Heart left ventricle (tissue), 16 donors: ENCODE results near the gene NEDD4L. TPM values are rescaled to one million over a fixed set of nuclear protein-coding genes. Genes with fewer than 3 reads are reported as not detected.

Experiments
- ATAC-seq, 4 donors: fragments of 200-7000 bp; cut with Tn5 transposase; one replicate each; pipeline ENCODE4 v1.9.1; 2020 to 2022; ENCODE audit warnings: moderate library complexity in 4 of 4, mild to moderate bottlenecking in 3 of 4, moderate number of reproducible peaks in 1 of 4
- DNase-seq, 5 donors: peaks; one replicate each; pipeline ENCODE4 v3.0.0-alpha.2; 2020
- H3K27ac ChIP-seq, 12 donors: fragments of 200-600 bp; sonication (generic) in 4 of 12; one replicate each; pipeline versions ENCODE4 v1.5.0 to v1.8.0; 2016 to 2022; ENCODE audit warnings: mild to moderate bottlenecking in 2 of 12
- H3K27me3 ChIP-seq, 9 donors: fragments of 200-600 bp; sonication (generic) in 2 of 9; one replicate each; pipeline versions ENCODE4 v1.5.1 to v1.8.0; 2016 to 2022; ENCODE audit warnings: mild to moderate bottlenecking in 3 of 9
- H3K36me3 ChIP-seq, 9 donors: fragments of 200-600 bp; sonication (generic) in 2 of 9; one replicate each; pipeline versions ENCODE4 v1.5.0 to v1.8.0; 2018 to 2022; ENCODE audit warnings: mild to moderate bottlenecking in 2 of 9
- H3K4me1 ChIP-seq, 12 donors: fragments of 200-600 bp; sonication (generic) in 4 of 12; one replicate each; pipeline versions ENCODE4 v1.5.0 to v1.8.0; 2016 to 2022; ENCODE audit warnings: mild to moderate bottlenecking in 3 of 12
- H3K4me3 ChIP-seq, 12 donors: fragments of 200-600 bp; sonication (generic) in 4 of 12; one replicate each; pipeline versions ENCODE4 v1.5.0 to v1.8.0; 2017 to 2022; ENCODE audit warnings: mild to moderate bottlenecking in 9 of 12, moderate library complexity in 4 of 12
- H3K9me3 ChIP-seq, 12 donors: fragments of 200-600 bp; sonication (generic) in 4 of 12; one replicate each; pipeline versions ENCODE4 v1.5.0 to v1.8.0; 2016 to 2022; ENCODE audit warnings: mild to moderate bottlenecking in 1 of 12
- POLR2A ChIP-seq, 2 donors: fragments of 450-650 bp; IDR thresholded peaks; one replicate each; pipeline ENCODE4 v1.6.1; 2017; ENCODE audit warnings: antibody characterized with exemption in 2 of 2, mild to moderate bottlenecking in 2 of 2, moderate library complexity in 2 of 2
- WGBS, 4 donors: extraction: QIAGEN DNeasy Blood & Tissue Kit in 2 of 4; methylation state at CpG; one replicate each; pipeline versions ENCODE4 v1.1.5 to v1.1.7; 2013 to 2018; 5-methylcytosine and 5-hydroxymethylcytosine counted together
- intact Hi-C, 10 donors: fragments of 100-400 bp; cut with DNase I; formaldehyde crosslinking; loops; one replicate each; pipeline versions ENCODE4 v1.11.1 to v1.14.2; 2022
- polyA plus RNA-seq, 2 donors: library from polyadenylated mRNA; stranded (reverse); fragments of 200-250 nt; gene quantifications; one replicate each; pipeline ENCODE4 v1.2.3, GENCODE V29; 2013
- total RNA-seq, 9 donors: library from RNA; depleted of rRNA in 2 of 9; stranded (reverse); fragments of >200 nt in 2 of 9; fragmentation: NEBNext Ultra II Directional in 3 of 9; extraction: Animal tissue kit (Norgen Biotek cat#: 25700) in 3 of 9; gene quantifications; one replicate each; pipeline versions ENCODE4 v1.1.0 to v1.2.4, GENCODE V29; 2016 to 2023
- TF ChIP-seq, protein P1 (sequence below), 12 donors: fragments of 200-600 bp; sonication (generic) in 4 of 12; IDR thresholded peaks; one replicate each; pipeline versions ENCODE4 v1.5.0 to v1.8.0; 2018 to 2022; ENCODE audit warnings: antibody characterized with exemption in 12 of 12, mild to moderate bottlenecking in 5 of 12
- donor health status: ischemic (EF 13 %, LVEDD 7.1; RV severe dilation, severe dysfunction).
- donor health status: healthy with polysubstance abuse.
- donor health status: DM: no; HTN: yes; CAD: no.
- donor health status: DM: no; HTN: no; CAD: no.
- donor health status: ischemic (EF 25% LVEDD 6.9; RV normal size, moderate dysfunction).
- donor health status: ischemic (EF 25% LVEDD 5.7; RV mildly dilated, moderate dysfunction).
- donor health status: healthy.
- donor health status: DM: yes; HTN: yes; CAD: no.
- donor health status: ischemic (EF 35%, LVEDD 5.7; RV mildly dilated, moderate dysfunction).
- donor health status: nonischemic (EF 11% LVEDD 7.7; RV severe dilation, severe dysfunction).
- donor health status: DM: yes; HTN: yes; CAD: no.
- donor health status: PGD.
- donor health status: ischemic (EF 29% LVEDD 5.4; RV normal size, mild dysfunction).
- donor health status: nonischemic (EF 23%, LVEDD 6.1; RV moderate dilation, normal function).

The NEDD4L gene
- total and polyA plus RNA-seq, 11 donors: 14.7 to 64.1 (median 51.7) TPM

DNA sequence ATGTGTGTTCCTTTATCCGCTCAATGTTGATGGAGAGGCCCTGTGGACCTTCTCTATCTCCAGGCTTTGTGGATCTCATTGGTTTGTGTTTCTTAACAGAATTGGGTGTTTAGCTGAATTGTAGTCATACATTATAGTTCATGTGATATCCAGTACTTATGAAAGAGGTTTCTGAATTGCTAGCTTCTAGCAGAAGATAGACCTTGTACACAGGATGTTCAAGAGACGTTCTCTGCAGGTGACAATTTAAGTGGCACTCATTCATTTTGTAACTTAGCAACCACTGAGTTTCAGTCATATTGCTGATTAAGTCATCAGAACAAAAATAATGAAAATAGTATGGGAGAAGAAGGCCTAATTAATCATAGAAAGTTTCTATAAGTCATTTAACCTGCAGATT lies 305.6 kb downstream of the NEDD4L start:
- H3K27me3 ChIP-seq: no peaks in the 10 kb centered on the region
- H3K4me1 ChIP-seq: peaks cover 0 to 11% (median 0%) of the 10 kb centered on the region in 12 donors
- peaks cover 0 to 54% (median 17%) of the 10 kb centered on the region in 9 donors for H3K36me3 ChIP-seq
- no peak for ATAC-seq
- no peaks in the 10 kb centered on the region for H3K9me3 ChIP-seq
- no peak for DNase-seq
- no peak for TF ChIP-seq POLR2A (IDR thresholded peaks at IDR 0.05)
- TF ChIP-seq, protein P1, sequence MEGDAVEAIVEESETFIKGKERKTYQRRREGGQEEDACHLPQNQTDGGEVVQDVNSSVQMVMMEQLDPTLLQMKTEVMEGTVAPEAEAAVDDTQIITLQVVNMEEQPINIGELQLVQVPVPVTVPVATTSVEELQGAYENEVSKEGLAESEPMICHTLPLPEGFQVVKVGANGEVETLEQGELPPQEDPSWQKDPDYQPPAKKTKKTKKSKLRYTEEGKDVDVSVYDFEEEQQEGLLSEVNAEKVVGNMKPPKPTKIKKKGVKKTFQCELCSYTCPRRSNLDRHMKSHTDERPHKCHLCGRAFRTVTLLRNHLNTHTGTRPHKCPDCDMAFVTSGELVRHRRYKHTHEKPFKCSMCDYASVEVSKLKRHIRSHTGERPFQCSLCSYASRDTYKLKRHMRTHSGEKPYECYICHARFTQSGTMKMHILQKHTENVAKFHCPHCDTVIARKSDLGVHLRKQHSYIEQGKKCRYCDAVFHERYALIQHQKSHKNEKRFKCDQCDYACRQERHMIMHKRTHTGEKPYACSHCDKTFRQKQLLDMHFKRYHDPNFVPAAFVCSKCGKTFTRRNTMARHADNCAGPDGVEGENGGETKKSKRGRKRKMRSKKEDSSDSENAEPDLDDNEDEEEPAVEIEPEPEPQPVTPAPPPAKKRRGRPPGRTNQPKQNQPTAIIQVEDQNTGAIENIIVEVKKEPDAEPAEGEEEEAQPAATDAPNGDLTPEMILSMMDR (IDR thresholded peaks at IDR 0.05): no peak
- H3K4me3 ChIP-seq: no peak overlapping the region
- WGBS, 4 donors: 74 to 80% (median 77%) methylated on average over 2 of the region's 2 CpGs
- intact Hi-C loops: loop anchor here in 1 of 10 donors (10.0 kb wide), 1 partner anchor 145 kb away; no protein-coding TSS in a partner anchor
- no peak overlapping the region for H3K27ac ChIP-seq

DNA sequence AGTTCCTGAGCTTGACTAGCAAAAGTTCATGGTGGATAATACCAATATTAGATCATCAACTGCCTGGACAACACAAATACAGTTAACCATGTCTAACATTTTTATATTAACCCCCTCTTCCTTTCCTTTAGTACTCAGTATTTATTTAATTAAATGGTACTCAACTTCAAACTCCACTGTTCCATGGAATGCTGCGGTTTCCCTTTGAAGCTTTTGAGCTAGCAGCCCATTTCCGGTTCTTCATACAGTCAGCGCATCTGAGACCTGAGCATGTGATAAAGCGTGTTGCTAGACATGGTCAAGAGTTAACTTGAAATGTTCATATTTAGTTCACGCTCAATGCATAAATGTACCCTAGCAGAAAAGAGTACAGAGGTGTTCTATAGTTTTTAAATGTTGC lies 306.5 kb downstream of the NEDD4L start:
- DNase-seq: no peak
- Histone ChIP-seq H3K4me1 (peaks cover 0 to 7% (median 0%) of the 10 kb centered on the region in 12 donors), H3K36me3 (peaks cover 0 to 54% (median 17%) of the 10 kb centered on the region in 9 donors), H3K27me3 (no peaks in the 10 kb centered on the region), H3K27ac (no peak overlapping the region), H3K9me3 (no peaks in the 10 kb centered on the region), H3K4me3 (no peak overlapping the region)
- WGBS, 4 donors: 94 to 97% (median 96%) methylated on average over 5 of the region's 5 CpGs
- no peak for ATAC-seq
- intact Hi-C loops: no loop called here
- no peak for TF ChIP-seq POLR2A (IDR thresholded peaks at IDR 0.05)
- TF ChIP-seq, protein P1 (IDR thresholded peaks at IDR 0.05): no peak

- Histone ChIP-seq H3K27ac (no peak overlapping the region), H3K4me3 (no peak overlapping the region), H3K4me1 (peaks cover 0 to 7% (median 0%) of the 10 kb centered on the region in 12 donors), H3K9me3 (no peaks in the 10 kb centered on the region), H3K27me3 (no peaks in the 10 kb centered on the region), H3K36me3 (peaks cover 0 to 56% (median 17%) of the 10 kb centered on the region in 9 donors)
- intact Hi-C loops: no loop called here
- ATAC-seq (no peak), DNase-seq (no peak)
- TF ChIP-seq, protein P1 (IDR thresholded peaks at IDR 0.05): no peak
- no peak for TF ChIP-seq POLR2A (IDR thresholded peaks at IDR 0.05)
- 81 to 93% (median 85%) methylated on average over 3 of the region's 3 CpGs for WGBS, 4 donors
Observed at GRCh38 chr18:58351776-58352175, 307.8 kb downstream of the NEDD4L start.

- no peaks in the 10 kb centered on the region for H3K9me3 ChIP-seq
- TF ChIP-seq POLR2A (IDR thresholded peaks at IDR 0.05): no peak
- TF ChIP-seq, protein P1 (IDR thresholded peaks at IDR 0.05): no peak
- no peaks in the 10 kb centered on the region for H3K27me3 ChIP-seq
- H3K27ac ChIP-seq: no peak overlapping the region
- peaks cover 0 to 7% (median 0%) of the 10 kb centered on the region in 12 donors for H3K4me1 ChIP-seq
- no peak overlapping the region for H3K4me3 ChIP-seq
- DNase-seq (no peak), ATAC-seq (no peak)
- H3K36me3 ChIP-seq: peaks cover 0 to 72% (median 29%) of the 10 kb centered on the region in 9 donors
- 92 to 97% (median 96%) methylated on average over 4 of the region's 4 CpGs for WGBS, 4 donors
- intact Hi-C loops: no loop called here
Observed at GRCh38 chr18:58353581-58353980, 309.6 kb downstream of the NEDD4L start.
